COLO829 (cell line): ENCODE data around the gene EHD1.
A peak's percentile ranks its signal among the peaks of the same experiment; 100 is the strongest.
"Not testable (repeated sequence)": the region's sequence is repeated elsewhere in the genome, so short reads cannot be mapped to it uniquely, and the experiment has no call there.

Experiments
- DNase-seq: peaks from one replicate; pipeline ENCODE4 v3.0.0; 2012; ENCODE audit warnings: low spot score

Gene EHD1

DNA sequence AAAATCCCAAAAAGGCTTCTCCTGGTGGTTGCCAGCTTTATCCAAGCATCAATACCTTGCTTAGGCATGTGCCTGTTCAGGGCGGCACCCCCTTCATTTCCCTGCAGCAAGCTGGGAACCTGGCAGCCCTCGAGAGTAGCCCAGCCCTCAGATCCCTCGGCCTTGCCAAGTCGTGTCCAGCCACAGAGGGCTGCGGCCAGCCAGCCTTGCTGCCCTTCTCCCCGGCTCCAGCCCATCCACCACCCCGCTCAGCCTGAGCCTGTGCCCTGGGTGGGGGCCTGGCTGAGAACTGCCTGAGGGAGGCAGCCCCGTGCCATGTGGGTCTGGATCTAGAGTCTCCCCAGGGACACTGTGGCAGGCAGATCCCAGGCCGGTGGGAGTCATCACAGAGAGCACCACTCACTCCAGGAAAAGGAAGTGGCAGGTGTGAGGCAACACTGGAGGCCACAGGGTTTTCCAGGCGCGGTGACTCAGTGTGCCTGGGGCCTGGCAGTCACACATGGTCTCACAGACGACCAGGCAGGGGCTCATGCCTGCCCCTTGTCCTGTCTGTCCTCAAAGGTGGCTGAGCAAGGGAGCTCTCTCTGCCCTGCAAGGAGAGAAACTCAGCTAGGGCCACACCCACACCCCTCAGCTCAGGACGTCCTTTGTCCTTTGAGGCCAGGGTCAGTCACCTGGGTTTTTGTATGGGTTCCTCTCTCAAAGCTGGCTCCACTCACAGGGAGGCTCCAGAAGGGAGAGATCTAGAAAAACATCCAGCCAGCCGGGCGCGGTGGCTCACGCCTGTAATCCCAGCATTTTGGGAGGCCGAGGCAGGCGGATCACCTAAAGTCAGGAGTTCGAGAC, 21.8 kb downstream of the EHD1 start:
- no peak for DNase-seq

DNA sequence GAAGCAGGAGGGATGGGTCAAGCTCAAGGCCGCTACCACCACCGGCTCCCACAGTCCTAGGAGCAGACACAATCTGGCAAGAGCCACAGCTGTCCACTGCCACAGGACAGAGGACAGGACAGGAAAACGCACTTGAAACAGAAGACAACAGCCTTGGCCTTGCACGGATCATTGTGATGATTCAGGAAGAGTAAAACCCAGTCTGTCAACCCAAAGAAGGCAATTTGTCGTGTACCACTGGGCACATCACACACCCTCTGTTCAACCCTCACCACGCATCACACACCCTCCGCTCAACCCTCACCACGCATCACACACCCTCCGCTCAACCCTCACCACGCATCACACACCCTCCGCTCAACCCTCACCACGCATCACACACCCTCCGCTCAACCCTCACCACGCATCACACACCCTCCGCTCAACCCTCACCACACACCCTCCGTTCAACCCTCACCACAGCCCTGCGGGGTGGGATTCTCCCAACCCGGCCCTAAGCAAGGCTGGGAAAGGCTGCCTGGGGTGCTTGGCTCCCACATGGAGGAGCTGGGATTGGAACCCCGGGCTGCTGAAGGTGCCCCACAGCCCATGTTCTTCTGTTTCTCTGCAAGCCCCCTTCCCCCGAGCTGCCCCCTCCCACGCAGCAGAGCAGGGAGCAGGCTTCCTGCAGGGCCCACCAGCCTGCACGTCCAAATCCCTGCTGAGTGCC, 22.7 kb downstream of the EHD1 start:
- no peak for DNase-seq

DNA sequence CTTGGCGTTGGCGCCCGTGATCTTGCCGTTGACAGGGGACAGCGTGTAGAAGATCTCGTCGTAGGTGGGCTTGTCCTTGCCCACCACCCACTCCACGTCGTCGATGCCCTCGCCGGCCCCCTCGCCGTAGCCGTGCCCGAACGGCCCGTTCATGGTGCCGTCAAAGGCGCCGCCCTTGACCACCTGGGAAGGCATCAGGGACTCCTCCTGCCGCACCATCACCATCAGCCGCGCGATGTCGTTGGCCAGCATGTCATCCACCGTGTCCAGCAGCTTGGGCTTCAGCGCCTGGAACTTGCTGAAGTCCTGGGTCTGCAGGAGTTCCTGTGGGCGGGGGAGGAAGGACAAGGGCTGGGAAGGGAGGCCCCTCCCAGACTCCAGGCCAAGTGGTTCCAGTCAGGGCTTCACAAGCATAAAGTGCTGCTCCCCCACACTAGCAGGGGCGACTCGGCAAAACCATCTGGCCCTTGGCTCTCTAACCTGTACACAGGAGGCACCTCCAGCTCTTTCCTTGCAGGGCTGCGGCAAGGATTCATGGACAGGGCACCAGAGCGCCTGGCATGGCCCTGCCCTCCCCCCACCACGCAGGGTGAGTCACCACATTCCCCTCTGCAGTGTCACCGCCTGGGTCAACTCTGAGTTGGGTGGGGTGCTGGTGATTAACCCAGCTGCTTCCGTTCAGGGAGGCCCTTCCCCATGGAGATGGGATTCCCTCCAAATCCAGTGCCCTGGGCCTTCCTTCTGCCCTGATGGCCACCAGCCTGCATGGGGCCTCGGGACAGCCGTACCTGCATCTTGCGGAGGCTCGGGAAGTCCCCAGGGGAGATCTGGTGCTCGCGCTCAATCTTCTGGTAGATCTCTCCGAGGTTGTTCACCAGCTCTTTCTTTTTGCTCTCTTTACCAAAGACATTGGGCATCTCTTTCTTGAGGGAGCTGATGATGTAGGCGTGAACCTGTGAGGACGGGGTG, 23.6 kb downstream of the EHD1 start:
- peak; percentile 76 for DNase-seq

- DNase-seq, result no peak
These were observed 24.3 kb downstream of the EHD1 start for GRCh38 chr11:64854157-64854533.

- no peak for DNase-seq
These were observed 24.7 kb downstream of the EHD1 start for GRCh38 chr11:64853709-64854108.

DNA sequence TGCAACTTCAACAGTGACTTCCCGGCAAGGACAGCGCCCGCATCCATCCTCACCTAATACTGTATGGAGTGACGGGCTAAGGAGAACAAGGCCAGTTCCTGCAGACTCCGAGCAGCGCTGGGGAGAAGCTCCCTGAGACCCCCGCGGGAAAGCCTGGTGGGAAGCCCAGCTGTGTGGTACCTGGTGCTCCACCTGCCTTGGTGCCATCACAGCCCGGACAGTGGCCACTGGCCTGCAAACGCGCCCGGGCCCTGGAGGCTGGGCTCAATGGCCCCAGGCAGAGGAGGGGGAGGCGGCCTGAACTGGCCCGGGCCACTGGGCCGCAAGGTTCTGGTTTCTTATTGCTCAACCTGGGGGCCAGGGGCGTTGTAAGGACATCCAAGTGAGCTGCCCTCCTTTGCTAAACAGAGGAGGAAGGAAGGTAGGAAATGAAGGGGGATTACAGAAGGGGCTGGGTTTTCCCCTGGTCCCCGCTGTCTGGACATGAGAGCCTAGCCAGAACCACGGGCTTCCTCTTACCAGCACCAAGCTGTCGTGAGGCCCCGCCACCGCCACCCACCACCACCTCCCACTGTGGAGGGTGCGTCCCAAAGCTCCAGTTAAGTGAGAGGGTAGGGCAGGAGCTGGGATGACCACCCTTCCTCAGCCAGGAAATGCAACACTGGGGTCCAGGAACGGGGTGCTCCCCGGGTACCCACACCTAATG, 25.5 kb downstream of the EHD1 start:
- DNase-seq, result no peak

DNA sequence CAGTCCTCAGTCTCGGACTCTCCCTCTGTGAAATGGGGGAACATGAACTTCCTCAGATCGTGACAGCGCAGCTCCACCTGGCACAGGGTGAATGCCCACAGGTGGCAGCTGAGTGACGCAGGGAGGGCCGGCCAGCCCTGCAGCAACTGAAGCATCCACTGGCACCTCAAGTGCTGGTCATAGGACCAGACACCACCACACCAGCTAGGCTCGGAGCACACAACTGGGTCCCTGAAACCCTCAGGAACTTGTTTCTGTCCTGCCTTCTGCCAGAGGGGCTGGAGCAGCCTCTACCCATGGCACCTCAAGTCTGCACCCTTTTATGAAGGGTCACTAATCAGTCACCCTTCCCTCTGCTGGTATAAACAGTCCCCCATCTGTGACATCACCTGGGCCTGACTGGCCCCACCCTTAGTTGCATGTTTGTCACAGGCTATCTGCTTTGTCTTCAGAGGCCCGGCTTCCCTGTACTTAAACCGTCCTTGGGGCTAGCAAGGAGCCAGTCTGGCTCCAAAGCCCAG, 26.5 kb downstream of the EHD1 start:
- no peak for DNase-seq

DNA sequence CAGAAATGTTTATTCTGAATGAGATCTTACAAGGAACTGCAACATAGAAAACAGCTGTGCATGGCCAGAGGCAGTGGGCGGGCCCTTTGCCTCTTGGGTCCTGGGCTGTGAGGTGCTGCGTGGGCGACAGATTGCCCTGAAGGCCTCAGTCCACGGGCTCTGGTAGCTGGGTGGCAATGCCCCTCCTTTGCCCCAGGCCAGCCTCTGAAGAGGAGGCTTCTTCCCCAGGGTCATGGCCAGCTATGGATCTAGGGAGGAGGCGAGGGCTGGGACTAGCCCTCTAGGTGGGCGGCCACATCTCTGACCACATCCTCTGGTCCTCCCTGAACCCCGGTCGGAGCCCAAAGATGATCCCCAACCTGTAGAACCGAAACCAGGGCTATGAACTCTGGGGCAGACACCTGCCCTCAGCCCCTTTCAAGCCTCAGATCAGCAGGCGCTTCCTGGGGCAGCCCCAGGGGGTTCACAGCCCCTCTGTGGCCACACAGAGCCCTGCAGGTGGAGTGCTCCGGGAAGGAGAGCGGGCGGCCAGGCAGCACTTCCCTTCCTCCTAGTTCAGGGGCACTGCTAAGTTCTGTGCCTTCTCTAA, 27.3 kb downstream of the EHD1 start:
- no peak for DNase-seq

DNA sequence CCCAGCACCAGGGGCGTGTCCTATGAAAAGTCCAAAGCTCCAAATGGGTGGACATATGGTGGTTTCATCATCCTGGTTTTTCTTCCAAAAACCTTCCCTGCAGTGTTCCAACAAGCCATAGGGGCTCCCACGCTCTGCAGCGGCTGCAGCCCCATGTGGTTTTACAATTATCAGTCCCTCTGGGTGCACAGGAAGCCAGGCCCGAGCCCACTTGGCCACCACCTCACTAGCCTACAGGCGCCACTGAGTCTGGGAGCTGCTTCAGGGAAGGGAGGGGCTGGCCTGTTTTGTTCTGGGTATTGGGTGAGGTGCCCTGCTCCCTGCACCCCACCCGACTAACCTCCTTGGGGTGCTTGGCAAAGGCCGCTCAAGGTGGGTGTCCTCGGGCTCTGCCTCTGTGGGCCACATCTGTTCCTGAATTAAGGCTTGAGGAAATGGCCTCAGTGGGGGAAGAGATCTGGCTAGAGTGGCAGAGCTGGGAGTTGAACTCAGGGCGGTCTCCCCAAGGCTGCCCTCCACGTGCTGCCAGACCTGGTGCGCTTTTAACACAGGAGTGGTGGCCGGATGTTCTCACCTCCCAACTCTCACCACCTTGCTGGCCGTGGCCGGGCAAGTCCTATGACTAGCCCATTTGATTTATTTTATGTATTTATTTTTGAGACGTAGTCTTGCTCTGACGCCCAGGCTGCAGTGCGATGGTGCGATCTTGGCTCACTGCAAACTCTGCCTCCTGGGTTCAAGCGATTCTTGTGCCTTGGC, 28.6 kb downstream of the EHD1 start:
- no peak for DNase-seq

DNA sequence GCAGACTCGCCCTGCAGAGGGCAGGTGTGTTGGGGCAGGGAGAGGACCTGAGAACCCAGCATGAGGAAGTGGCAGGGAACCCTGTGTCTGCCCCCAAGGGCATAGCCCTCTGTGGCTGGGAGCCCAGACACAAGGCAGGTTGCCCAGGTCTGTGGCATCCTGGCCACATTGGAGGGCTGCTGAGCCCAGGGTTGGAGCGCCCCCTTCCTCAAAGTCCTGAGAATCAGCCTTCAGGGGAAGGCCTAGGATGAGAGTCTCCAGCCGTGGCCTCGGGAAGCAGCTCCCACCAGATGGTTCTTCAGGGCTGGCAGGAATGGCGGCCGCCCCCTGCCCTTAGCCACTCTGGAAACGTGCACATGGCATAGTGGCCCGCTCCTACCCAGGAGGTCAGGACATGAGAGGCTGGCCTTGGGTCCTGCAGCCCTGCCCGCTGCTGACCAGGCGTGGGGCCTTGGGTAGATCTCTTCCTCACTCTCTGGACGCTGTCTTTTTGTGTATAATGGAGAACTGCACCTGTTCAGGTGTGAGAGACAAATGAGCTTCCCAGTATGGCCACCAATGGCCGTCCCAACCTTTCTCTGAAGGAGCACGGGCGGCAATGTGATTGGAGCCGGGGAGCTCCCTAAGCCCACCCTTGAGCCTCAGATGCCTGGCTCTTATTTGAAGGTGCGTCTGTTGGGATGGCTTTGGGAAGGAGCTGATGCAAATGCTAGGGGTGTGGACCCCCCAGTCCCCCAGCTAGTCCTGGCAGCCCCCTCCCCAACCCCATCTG, 29.4 kb downstream of the EHD1 start:
- no peak for DNase-seq

DNA sequence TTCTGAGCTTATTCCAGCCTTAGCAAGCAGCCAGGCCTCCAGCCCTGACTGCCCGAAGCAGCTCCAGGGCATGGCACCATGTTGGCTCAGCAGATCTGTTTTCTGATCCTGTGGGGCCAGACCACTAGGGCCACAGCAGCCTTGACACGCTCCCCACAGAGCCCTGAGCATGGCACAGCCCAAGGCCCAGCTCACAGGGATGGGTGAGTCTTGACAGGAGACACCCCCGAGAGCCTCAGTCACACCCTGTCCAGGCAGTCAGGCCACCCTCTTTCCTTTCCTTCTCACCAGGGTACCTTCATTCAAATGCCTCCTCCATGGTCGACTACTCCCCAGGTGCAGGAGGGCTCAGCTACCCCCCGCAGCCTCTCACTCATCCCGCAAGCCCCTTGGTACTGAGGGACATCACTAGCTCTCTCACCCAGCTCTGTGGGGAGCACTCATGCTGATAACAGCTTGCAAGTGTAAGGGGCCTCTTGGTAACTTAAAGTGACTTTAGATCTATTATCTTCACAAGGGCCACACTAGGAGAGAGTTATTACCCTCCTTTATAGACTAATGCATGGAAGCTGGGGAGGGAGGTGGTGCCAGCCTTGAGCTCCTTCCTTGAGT, 30.1 kb downstream of the EHD1 start:
- DNase-seq, result no peak

GRCh38 chr11:64846998-64847666, 31.3 kb downstream of the EHD1 start:
- peak; percentile 89 for DNase-seq

- not testable (repeated sequence) for DNase-seq
These were observed 32.7 kb downstream of the EHD1 start for GRCh38 chr11:64845776-64846129.

DNA sequence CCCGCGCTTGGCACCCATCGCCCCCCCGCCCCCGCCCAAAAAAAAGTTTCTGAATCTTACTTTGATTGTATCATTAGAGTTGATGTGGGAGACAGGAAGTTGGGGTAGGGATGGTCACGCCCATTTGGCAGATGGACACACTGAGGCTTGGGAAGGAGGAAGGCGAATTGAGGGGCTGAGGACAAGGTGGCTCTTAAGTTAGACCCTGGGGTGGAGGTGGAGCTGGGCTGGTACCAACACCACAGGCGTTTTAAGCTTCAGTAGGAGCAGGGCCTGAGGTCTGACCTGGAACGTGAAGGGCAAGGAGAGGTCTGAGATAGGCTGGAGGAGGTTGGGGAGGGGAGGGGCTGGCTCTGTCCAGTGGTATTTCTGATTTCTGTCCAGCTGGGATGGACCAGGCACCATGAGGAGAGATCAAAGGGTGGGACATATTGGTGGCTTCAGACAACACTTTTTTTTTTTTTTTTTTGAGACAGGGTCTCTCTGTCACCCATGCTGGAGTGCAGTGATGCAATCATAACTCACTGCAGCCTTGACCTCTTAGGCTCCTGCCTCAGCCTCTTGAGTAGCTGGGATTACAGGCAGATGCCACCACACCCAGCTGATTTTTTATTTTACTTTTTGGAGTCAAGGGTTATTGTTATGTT, 33.2 kb downstream of the EHD1 start:
- no peak for DNase-seq

DNA sequence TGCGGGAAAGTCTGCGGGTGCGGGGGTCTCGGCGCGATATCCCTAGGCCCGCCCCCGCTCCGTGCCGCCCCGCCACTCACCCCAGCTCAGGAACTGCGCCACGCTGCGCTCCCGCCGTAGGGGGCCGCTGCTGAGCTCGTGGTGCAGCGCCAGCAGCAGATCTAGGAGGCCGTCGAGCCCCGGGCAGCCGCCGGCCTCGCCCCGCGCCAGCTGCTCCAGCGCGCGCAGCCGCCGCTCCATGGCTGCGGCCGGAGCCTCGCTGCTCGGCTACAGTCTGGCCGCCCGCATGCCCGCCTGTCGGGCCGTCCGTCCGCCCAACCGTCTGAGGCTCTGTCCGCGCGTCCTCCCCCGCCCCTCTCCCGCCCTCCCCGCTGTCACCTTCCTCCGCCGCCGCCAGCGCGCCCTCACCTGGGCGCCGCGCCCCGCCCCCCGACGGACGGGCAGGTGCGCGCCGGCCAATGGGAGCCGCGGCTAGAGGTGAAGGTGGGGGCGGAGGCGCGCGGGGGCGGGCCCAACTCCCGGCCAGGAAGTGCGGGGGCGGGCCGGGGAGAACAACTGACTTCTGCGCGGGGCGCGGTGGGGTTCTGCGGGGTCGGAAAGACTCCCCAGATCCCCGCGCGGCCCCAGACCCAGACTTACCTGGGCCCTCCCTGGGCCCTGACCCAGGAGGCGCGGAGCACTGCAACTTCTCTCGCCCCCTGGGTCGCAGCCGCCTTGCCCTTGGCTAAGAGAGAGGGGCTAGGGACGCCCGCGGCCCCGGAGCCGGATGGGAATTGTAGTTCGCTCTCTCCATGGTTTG, 33.9 kb downstream of the EHD1 start, which contains the start of gene CDC42BPG:
TSS of gene CDC42BPG (minus strand) at position 324 of the 799 bp plus-strand sequence. CDS start at position 240, 84 bp downstream.
- DNase-seq, result peak; percentile 66

DNA sequence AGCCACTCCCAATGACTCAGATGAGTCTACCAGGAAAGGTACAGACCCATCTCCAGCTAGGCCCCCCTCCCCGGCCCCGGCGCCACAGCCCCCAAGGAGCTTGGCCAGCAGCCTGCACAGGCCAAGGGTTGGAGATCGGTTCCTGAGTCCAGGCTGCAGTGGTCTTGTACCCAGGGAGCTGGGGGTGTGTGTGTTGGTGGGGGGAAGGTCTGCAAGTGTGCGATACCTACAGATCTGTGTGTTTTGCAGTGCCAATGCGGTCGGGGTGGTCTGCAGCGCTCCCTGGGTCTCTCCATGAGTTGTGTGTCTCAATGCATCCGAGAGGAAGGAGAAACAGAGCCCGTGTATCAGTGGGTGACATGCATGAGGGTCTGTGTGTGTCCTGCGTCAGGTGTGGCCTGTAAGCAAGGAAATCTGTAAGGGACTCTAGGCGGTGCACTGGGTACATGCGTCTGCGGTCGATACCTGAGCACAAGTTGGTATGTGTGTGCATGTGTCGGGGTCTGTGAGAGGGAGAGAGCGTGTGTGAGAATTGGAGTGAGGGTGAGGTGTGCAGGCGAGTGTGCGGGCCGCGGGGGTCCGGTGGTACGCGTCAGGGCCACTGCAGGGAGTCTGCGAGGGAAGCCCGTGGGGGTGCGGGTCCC, 34.6 kb downstream of the EHD1 start:
- DNase-seq, result no peak
